CD14-positive monocyte (primary cell): ENCODE data around the gene KCTD7. TPM values are rescaled to one million over a fixed set of nuclear protein-coding genes. Genes with fewer than 3 reads are reported as not detected.
A peak's percentile ranks its signal among the peaks of the same experiment; 100 is the strongest.

Source experiments
- DNase-seq, 3 donors: peaks; one replicate each; pipeline ENCODE4 v3.0.0-alpha.2; 2011 to 2022
- H2AFZ ChIP-seq: 2 replicates; pipeline ENCODE4 v1.6.0; 2012; ENCODE audit warnings: mild to moderate bottlenecking, low read depth, low read length, inconsistent platforms; ENCODE audit not compliant: insufficient read depth, poor library complexity, severe bottlenecking
- H3K27ac ChIP-seq, 2 donors: 1 replicate in 1 of 2; 2 replicates in 1 of 2; pipeline ENCODE4 v1.5.1; 2012 to 2013; ENCODE audit warnings: low read length in 2 of 2, control low read depth in 1 of 2, inconsistent platforms in 1 of 2, low read depth in 1 of 2, mild to moderate bottlenecking in 1 of 2
- H3K27me3 ChIP-seq, 2 donors: one replicate each; pipeline versions ENCODE4 v1.6.0 to v1.6.1; 2011 to 2013; ENCODE audit warnings: low read length in 2 of 2; ENCODE audit not compliant: control insufficient read depth in 2 of 2, insufficient read depth in 2 of 2
- H3K36me3 ChIP-seq, 2 donors: replicated peaks in 1 of 2; 1 replicate in 1 of 2; 2 replicates in 1 of 2; pipeline versions ENCODE4 v1.5.1 to v1.6.1; 2012 to 2013; ENCODE audit warnings: low read length in 2 of 2, control low read depth in 1 of 2, inconsistent platforms in 1 of 2, mild to moderate bottlenecking in 1 of 2; ENCODE audit not compliant: insufficient read depth in 2 of 2, control insufficient read depth in 1 of 2
- H3K4me1 ChIP-seq, 2 donors: 1 replicate in 1 of 2; 2 replicates in 1 of 2; pipeline versions ENCODE4 v1.5.1 to v1.6.1; 2012 to 2013; ENCODE audit warnings: low read length in 2 of 2, control low read depth in 1 of 2, inconsistent platforms in 1 of 2, mild to moderate bottlenecking in 1 of 2, moderate library complexity in 1 of 2; ENCODE audit not compliant: insufficient read depth in 2 of 2, control insufficient read depth in 1 of 2
- H3K4me2 ChIP-seq: replicated peaks from 2 replicates; pipeline ENCODE3; 2012; ENCODE audit warnings: low read length, moderate library complexity, mild to moderate bottlenecking; ENCODE audit not compliant: poor library complexity, severe bottlenecking; ENCODE audit errors: extremely low read depth
- H3K4me3 ChIP-seq, 3 experiments: fragments of 200-600 bp in 1 of 3; sonication (generic) in 1 of 3; replicated peaks in 1 of 3; 1 replicate in 2 of 3; 2 replicates in 1 of 3; pipeline ENCODE4 v1.5.1; 2011 to 2013; ENCODE audit warnings: low read length in 3 of 3, mild to moderate bottlenecking in 3 of 3, control low read depth in 2 of 3, low read depth in 2 of 3, inconsistent platforms in 1 of 3, moderate library complexity in 1 of 3
- H3K79me2 ChIP-seq: 2 replicates; pipeline ENCODE4 v1.6.0; 2012; ENCODE audit warnings: mild to moderate bottlenecking, control low read depth, inconsistent platforms, low read length, moderate library complexity; ENCODE audit not compliant: insufficient read depth
- H3K9ac ChIP-seq: 2 replicates; pipeline ENCODE4 v1.6.0; 2017; ENCODE audit warnings: low read length, mild to moderate bottlenecking; ENCODE audit not compliant: insufficient read depth, poor library complexity, severe bottlenecking
- H3K9me3 ChIP-seq, 2 donors: replicated peaks in 1 of 2; 1 replicate in 1 of 2; 2 replicates in 1 of 2; pipeline versions ENCODE4 v1.5.1 to v1.6.1; 2012 to 2013; ENCODE audit warnings: low read length in 2 of 2, control low read depth in 1 of 2; ENCODE audit not compliant: control insufficient read depth in 1 of 2, insufficient read depth in 1 of 2
- H4K20me1 ChIP-seq: 2 replicates; pipeline ENCODE4 v1.6.0; 2012; ENCODE audit warnings: mild to moderate bottlenecking, low read length, control low read depth, moderate library complexity; ENCODE audit not compliant: insufficient read depth
- H3K27ac Mint-ChIP-seq, 7 donors: one replicate each; pipeline ENCODE4 v1.8.0; 2020; ENCODE audit warnings: mild to moderate bottlenecking in 7 of 7, mixed read lengths in 7 of 7, moderate library complexity in 6 of 7, inconsistent platforms in 2 of 7
- H3K27me3 Mint-ChIP-seq, 3 donors: one replicate each; pipeline ENCODE4 v1.8.0; 2021 to 2022; ENCODE audit warnings: low read depth in 3 of 3, mild to moderate bottlenecking in 3 of 3, mixed read lengths in 3 of 3, moderate library complexity in 3 of 3, inconsistent platforms in 1 of 3
- H3K36me3 Mint-ChIP-seq, 2 donors: one replicate each; pipeline ENCODE4 v1.8.0; 2020; ENCODE audit warnings: mixed read lengths in 2 of 2, inconsistent platforms in 1 of 2, mild to moderate bottlenecking in 1 of 2
- H3K4me1 Mint-ChIP-seq: one replicate; pipeline ENCODE4 v1.8.0; 2020; ENCODE audit warnings: mild to moderate bottlenecking, mixed read lengths
- H3K4me3 Mint-ChIP-seq, 2 donors: one replicate each; pipeline ENCODE4 v1.8.0; 2020; ENCODE audit warnings: mild to moderate bottlenecking in 2 of 2, mixed read lengths in 2 of 2, moderate library complexity in 1 of 2
- H3K9me3 Mint-ChIP-seq, 7 donors: one replicate each; pipeline ENCODE4 v1.8.0; 2020 to 2022; ENCODE audit warnings: mixed read lengths in 7 of 7, mild to moderate bottlenecking in 6 of 7, moderate library complexity in 6 of 7, inconsistent platforms in 2 of 7
- CTCF ChIP-seq: fragments of 200-600 bp; IDR thresholded peaks from one replicate; pipeline ENCODE4 v1.8.0; 2022; ENCODE audit warnings: antibody characterized with exemption, mild to moderate bottlenecking
- WGBS: methylation state at CpG from one replicate; pipeline ENCODE4 v1.1.5; 2013; ENCODE audit warnings: missing lambda C conversion rate; ENCODE audit not compliant: insufficient coverage; 5-methylcytosine and 5-hydroxymethylcytosine counted together
- intact Hi-C, 2 donors: fragments of 100-400 bp; cut with micrococcal nuclease; formaldehyde crosslinking; loops; one replicate each; pipeline versions ENCODE4 v1.15.0 to v1.15.1; 2023
- polyA plus RNA-seq, 3 donors: library from polyadenylated mRNA; depleted of rRNA in 1 of 3; unstranded in 2 of 3; stranded (reverse) in 1 of 3; fragments of 300-500 nt in 2 of 3; fragments of >200 nt in 1 of 3; fragmentation: Illumina TruSeq in 2 of 3; gene quantifications; 1 replicate in 2 of 3; 2 replicates in 1 of 3; pipeline ENCODE4 v1.2.3, GENCODE V29; 2012 to 2021

KCTD7 gene
- polyA plus RNA-seq, 3 donors = 1.8 to 9.2 (median 2.7) TPM

GRCh38 chr7:66668112-66668511, 39.4 kb downstream of the KCTD7 start:
- Histone ChIP-seq H3K4me2 (no peak overlapping the region), H3K79me2 (no peaks in the 10 kb centered on the region), H3K36me3 (peaks cover 0 to 2% of the 10 kb centered on the region in 2 donors), H3K9ac (no peak overlapping the region), H2AFZ (no peak overlapping the region), H3K4me3 (no peak overlapping the region), H3K27me3 (no peaks in the 10 kb centered on the region), H3K9me3 (no peaks in the 10 kb centered on the region), H3K27ac (no peak overlapping the region), H4K20me1 (no peaks in the 10 kb centered on the region), H3K4me1 (no peaks in the 10 kb centered on the region)
- TF ChIP-seq CTCF = no peak
- 100% methylated on average over 3 of the region's 7 CpGs for WGBS
- H3K27ac Mint-ChIP-seq = peak overlapping the region in 5 of 7 donors; percentile 6 to 82 (median 49)
- H3K4me1 Mint-ChIP-seq = peaks cover under 1% of the 10 kb centered on the region
- peaks cover 15 to 21% of the 10 kb centered on the region in 2 donors for H3K36me3 Mint-ChIP-seq
- intact Hi-C loops = no loop called here
- H3K9me3 Mint-ChIP-seq = peaks cover 0 to 3% (median 0%) of the 10 kb centered on the region in 7 donors
- H3K4me3 Mint-ChIP-seq = no peak overlapping the region
- no peak for DNase-seq
- H3K27me3 Mint-ChIP-seq = peaks cover 0 to 2% (median 0%) of the 10 kb centered on the region in 3 donors

DNA sequence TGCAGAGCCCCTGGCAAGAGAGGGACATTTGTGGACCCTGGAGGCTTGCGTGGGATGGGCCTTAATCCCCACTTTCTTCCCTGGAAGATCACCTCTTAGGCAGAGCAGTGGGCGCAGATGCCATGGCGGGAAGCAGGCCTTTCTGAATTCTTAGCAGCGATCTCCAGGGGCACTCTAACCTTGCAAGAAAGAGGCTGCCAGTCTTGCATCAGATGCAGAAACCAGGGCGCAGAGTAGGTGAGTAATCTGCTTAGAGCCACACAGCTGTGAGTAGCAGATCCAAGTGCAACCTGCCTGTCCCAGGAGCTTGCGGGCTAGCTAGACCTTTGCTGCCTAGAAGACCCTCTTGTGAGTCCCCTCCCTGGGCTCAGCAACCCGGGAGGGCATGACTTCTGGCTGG, 40.0 kb downstream of the KCTD7 start:
- Mint-ChIP-seq H3K27me3 (peaks cover 0 to 2% (median 0%) of the 10 kb centered on the region in 3 donors), H3K4me3 (no peak overlapping the region), H3K27ac (peak overlapping the region in 4 of 7 donors; percentile 49 to 85 (median 64)), H3K4me1 (peaks cover 2% of the 10 kb centered on the region), H3K9me3 (peaks cover 0 to 3% (median 0%) of the 10 kb centered on the region in 7 donors), H3K36me3 (peaks cover 15 to 21% of the 10 kb centered on the region in 2 donors)
- H3K4me3 ChIP-seq = no peak overlapping the region
- no peak for DNase-seq
- TF ChIP-seq CTCF = no peak
- no peak overlapping the region for H2AFZ ChIP-seq
- intact Hi-C loops = no loop called here
- no peaks in the 10 kb centered on the region for H3K9me3 ChIP-seq
- 98% methylated on average over 7 of the region's 7 CpGs for WGBS
- H3K9ac ChIP-seq = no peak overlapping the region
- peaks cover 0 to 2% of the 10 kb centered on the region in 2 donors for H3K36me3 ChIP-seq
- H3K4me2 ChIP-seq = no peak overlapping the region
- H4K20me1 ChIP-seq = no peaks in the 10 kb centered on the region
- H3K27ac ChIP-seq = no peak overlapping the region
- H3K4me1 ChIP-seq = no peaks in the 10 kb centered on the region
- no peaks in the 10 kb centered on the region for H3K79me2 ChIP-seq
- H3K27me3 ChIP-seq = no peaks in the 10 kb centered on the region
